ENCODE data around the gene ANKRD49. TPM values are rescaled to one million over a fixed set of nuclear protein-coding genes. Genes with fewer than 3 reads are reported as not detected.
"Not testable (repeated sequence)": the region's sequence is repeated elsewhere in the genome, so short reads cannot be mapped to it uniquely, and the experiment has no call there.

Gene ANKRD49
- total and polyA plus RNA-seq, 2 donors from 2014 or later: 12.7 to 17.1 TPM

GRCh38 chr11:94504689-94505293, 11.0 kb downstream of the ANKRD49 start:
- Histone ChIP-seq H3K27ac (ENCODE audit: low read depth in 2 of 2, low read length in 2 of 2) (no peak overlapping the region), H3K9ac (ENCODE audit: low read length in 3 of 3) (no peak overlapping the region), H3K9me3 (ENCODE audit: control insufficient read depth in 2 of 3, insufficient read depth in 1 of 3, low read length in 3 of 3) (no peaks in the 10 kb centered on the region), H3K36me3 (ENCODE audit: control insufficient read depth in 2 of 3, insufficient read depth in 3 of 3, low read length in 3 of 3) (peaks cover 0 to 8% (median 2%) of the 10 kb centered on the region in 3 donors), H3K4me1 (ENCODE audit: control insufficient read depth in 2 of 3, insufficient read depth in 2 of 3, low read depth in 1 of 3, low read length in 3 of 3) (no peaks in the 10 kb centered on the region), H3K4me3 (ENCODE audit: low read length in 3 of 3) (no peak overlapping the region), H3K27me3 (ENCODE audit: control insufficient read depth, insufficient read depth, low read length) (no peaks in the 10 kb centered on the region)
- peak; percentile 51 for TF ChIP-seq CTCF (IDR thresholded peaks at IDR 0.05; ENCODE audit: borderline replicate concordance, extremely low read depth, insufficient read depth)
- DNase-seq (peak in 2 of 5 donors; percentile 64 to 73), FAIRE-seq (peak; percentile 95)
- intact Hi-C loops (cut with DNase I): no loop called here

GRCh38 chr11:94506513-94506912, 12.7 kb downstream of the ANKRD49 start:
- FAIRE-seq; H3K27ac ChIP-seq (ENCODE audit: low read depth in 2 of 2, low read length in 2 of 2); H3K36me3 ChIP-seq (ENCODE audit: control insufficient read depth in 2 of 3, insufficient read depth in 3 of 3, low read length in 3 of 3); H3K9me3 ChIP-seq (ENCODE audit: control insufficient read depth in 2 of 3, insufficient read depth in 1 of 3, low read length in 3 of 3); DNase-seq; H3K4me3 ChIP-seq (ENCODE audit: low read length in 3 of 3); H3K9ac ChIP-seq (ENCODE audit: low read length in 3 of 3); H3K4me1 ChIP-seq (ENCODE audit: control insufficient read depth in 2 of 3, insufficient read depth in 2 of 3, low read depth in 1 of 3, low read length in 3 of 3); H3K27me3 ChIP-seq (ENCODE audit: control insufficient read depth, insufficient read depth, low read length); intact Hi-C loops (cut with DNase I): not testable (repeated sequence)

- no peak for TF ChIP-seq CTCF (IDR thresholded peaks at IDR 0.05; ENCODE audit: borderline replicate concordance, extremely low read depth, insufficient read depth)
- Histone ChIP-seq H3K27me3 (ENCODE audit: control insufficient read depth, insufficient read depth, low read length) (no peaks in the 10 kb centered on the region), H3K9ac (ENCODE audit: low read length in 3 of 3) (no peak overlapping the region), H3K4me1 (ENCODE audit: control insufficient read depth in 2 of 3, insufficient read depth in 2 of 3, low read depth in 1 of 3, low read length in 3 of 3) (peaks cover 0 to 3% (median 0%) of the 10 kb centered on the region in 3 donors), H3K4me3 (ENCODE audit: low read length in 3 of 3) (no peak overlapping the region), H3K27ac (ENCODE audit: low read depth in 2 of 2, low read length in 2 of 2) (no peak overlapping the region), H3K36me3 (ENCODE audit: control insufficient read depth in 2 of 3, insufficient read depth in 3 of 3, low read length in 3 of 3) (no peaks in the 10 kb centered on the region), H3K9me3 (ENCODE audit: control insufficient read depth in 2 of 3, insufficient read depth in 1 of 3, low read length in 3 of 3) (no peaks in the 10 kb centered on the region)
- intact Hi-C loops (cut with DNase I): no loop called here
- no peak for DNase-seq
- no peak for FAIRE-seq
These were observed 13.7 kb downstream of the ANKRD49 start for GRCh38 chr11:94507485-94507884.

GRCh38 chr11:94511932-94512781, 18.4 kb downstream of the ANKRD49 start, which contains the start of gene C11orf97:
C11orf97 (plus strand) TSS chr11:94512461; CDS start chr11:94512529, 68 bp downstream.
- Histone ChIP-seq H3K27me3 (ENCODE audit: control insufficient read depth, insufficient read depth, low read length) (no peaks in the 10 kb centered on the region), H3K27ac (ENCODE audit: low read depth in 2 of 2, low read length in 2 of 2) (no peak within 1 kb of the TSS), H3K36me3 (ENCODE audit: control insufficient read depth in 2 of 3, insufficient read depth in 3 of 3, low read length in 3 of 3) (no peaks in the 10 kb centered on the region), H3K9ac (ENCODE audit: low read length in 3 of 3) (peak within 1 kb of the TSS in 2 of 3 donors; percentile 14 to 39), H3K4me1 (ENCODE audit: control insufficient read depth in 2 of 3, insufficient read depth in 2 of 3, low read depth in 1 of 3, low read length in 3 of 3) (peaks cover 0 to 5% (median 4%) of the 10 kb centered on the region in 3 donors), H3K4me3 (ENCODE audit: low read length in 3 of 3) (peak within 1 kb of the TSS; percentile 36 to 80 (median 69)), H3K9me3 (ENCODE audit: control insufficient read depth in 2 of 3, insufficient read depth in 1 of 3, low read length in 3 of 3) (no peaks in the 10 kb centered on the region)
- no peak for FAIRE-seq
- TF ChIP-seq CTCF (IDR thresholded peaks at IDR 0.05; ENCODE audit: borderline replicate concordance, extremely low read depth, insufficient read depth): no peak
- peak; percentile 77 to 88 (median 82) for DNase-seq
- intact Hi-C loops (cut with DNase I): no loop called here

Measured in kidney (tissue), 14 donors.